K562 (cell line): ENCODE data around the gene CAPZB. TPM values are rescaled to one million over a fixed set of nuclear protein-coding genes. Genes with fewer than 3 reads are reported as not detected.

Experiments
- ATAC-seq: fragments of 200-7000 bp; cut with Tn5 transposase; 3 replicates; pipeline ENCODE4 v1.9.1; 2020; ENCODE audit warnings: moderate library complexity
- BruUV-seq: library from RNA; stranded (reverse); fragments of 400-500 nt; replicated peaks from 2 replicates; lab custom pipeline; 2021; lab: Mats Ljungman, UMichigan
- CTCF ChIA-PET: fragments of 300-600 bp; formaldehyde crosslinking; extraction: SDS; loops from one replicate; lab custom pipeline; 2021; ENCODE audit warnings: low intra/inter-chr PET ratio; lab: Yijun Ruan, JAX
- POLR2A ChIA-PET: fragments of 300-600, 350-650 bp; sonication (Branson Sonifier 250); formaldehyde crosslinking; extraction: SDS; loops from one replicate; lab custom pipeline; 2021; ENCODE audit warnings: antibody characterized with exemption, inconsistent platforms; lab: Yijun Ruan, JAX
- DNase-seq, 4 experiments: peaks; one replicate each; pipeline versions ENCODE4 v3.0.0 to v3.0.0-alpha.2; 2011 to 2018; ENCODE audit warnings: low spot score in 3 of 4, mixed read lengths in 3 of 4; ENCODE audit errors: extremely low read depth in 1 of 4
- FAIRE-seq: peaks from 2 replicates; lab custom pipeline; 2011; peaks lifted over from hg19 to GRCh38; lab: Jason Lieb, UNC
- H2AFZ ChIP-seq: 2 replicates; pipeline ENCODE4 v1.6.0; 2011; ENCODE audit warnings: low read depth, low read length, control low read depth, inconsistent platforms
- H3K27ac ChIP-seq: fragments of 200-600 bp; 3 replicates; pipeline ENCODE4 v1.8.0; 2011; ENCODE audit warnings: low read depth, mild to moderate bottlenecking, control low read depth, inconsistent platforms, low read length, moderate library complexity, mixed read lengths; ENCODE audit errors: extremely low read depth
- H3K27me3 ChIP-seq, 2 experiments: fragments of 300-600 bp in 1 of 2; 2 replicates in 1 of 2; 3 replicates in 1 of 2; pipeline versions ENCODE4 v1.6.0 to v1.8.0; 2011; ENCODE audit warnings: inconsistent platforms in 2 of 2, low read length in 2 of 2, mild to moderate bottlenecking in 1 of 2, mixed read lengths in 1 of 2, moderate library complexity in 1 of 2; ENCODE audit not compliant: control insufficient read depth in 2 of 2, insufficient read depth in 2 of 2
- H3K36me3 ChIP-seq: fragments of 300-600 bp; 3 replicates; pipeline ENCODE4 v1.8.0; 2011; ENCODE audit warnings: mild to moderate bottlenecking, low read length, inconsistent platforms; ENCODE audit not compliant: control insufficient read depth, insufficient read depth
- H3K4me1 ChIP-seq, 2 experiments: fragments of 200-600 bp in 1 of 2; replicated peaks in 1 of 2; 2 replicates in 1 of 2; 3 replicates in 1 of 2; pipeline versions ENCODE4 v1.5.1 to v1.8.0; 2011; ENCODE audit warnings: inconsistent platforms in 2 of 2, low read length in 2 of 2, mild to moderate bottlenecking in 1 of 2, mixed read lengths in 1 of 2, moderate library complexity in 1 of 2; ENCODE audit not compliant: control insufficient read depth in 2 of 2, insufficient read depth in 2 of 2
- H3K4me2 ChIP-seq: 2 replicates; pipeline ENCODE4 v1.6.1; 2011; ENCODE audit warnings: low read length, control low read depth, inconsistent platforms, mixed read lengths; ENCODE audit not compliant: insufficient read depth
- H3K4me3 ChIP-seq: fragments of 200-600 bp; sonication (generic), shearing (Covaris generic); 2 replicates; pipeline ENCODE4 v1.5.1; 2016; ENCODE audit warnings: control low read depth, inconsistent platforms
- H3K79me2 ChIP-seq: fragments of 200-600 bp; 3 replicates; pipeline ENCODE4 v1.8.0; 2011; ENCODE audit warnings: low read length, inconsistent platforms; ENCODE audit not compliant: control insufficient read depth, insufficient read depth
- H3K9ac ChIP-seq, 2 experiments: 2 replicates each; pipeline versions ENCODE4 v1.6.0 to v1.6.1; 2011; ENCODE audit warnings: low read depth in 2 of 2, low read length in 2 of 2, control low read depth in 1 of 2, inconsistent platforms in 1 of 2, mild to moderate bottlenecking in 1 of 2, mixed read lengths in 1 of 2; ENCODE audit not compliant: insufficient read depth in 1 of 2
- H3K9me1 ChIP-seq: one replicate; pipeline ENCODE4 v1.6.0; 2011; ENCODE audit warnings: inconsistent platforms, mild to moderate bottlenecking, low read length, moderate library complexity; ENCODE audit not compliant: control insufficient read depth, insufficient read depth
- H3K9me3 ChIP-seq: replicated peaks from 2 replicates; pipeline ENCODE4 v1.5.1; 2011; ENCODE audit warnings: low read depth, low read length, inconsistent platforms; ENCODE audit not compliant: control insufficient read depth, insufficient read depth
- H4K20me1 ChIP-seq: replicated peaks from 2 replicates; pipeline ENCODE4 v1.6.1; 2011; ENCODE audit warnings: low read length, inconsistent platforms, mixed read lengths; ENCODE audit not compliant: control insufficient read depth, insufficient read depth
- GABPB1 ChIP-seq: sonication (generic); formaldehyde crosslinking; IDR thresholded peaks from 2 replicates; pipeline ENCODE4 v1.8.0; 2022; ENCODE audit warnings: mild to moderate bottlenecking, missing genetic modification reagents
- NCOA4 ChIP-seq: fragments of 450-650 bp; IDR thresholded peaks from 2 replicates; pipeline ENCODE4 v1.6.1; 2018; ENCODE audit warnings: mild to moderate bottlenecking; ENCODE audit not compliant: partially characterized antibody
- NR2F6 ChIP-seq: fragments of 450-650 bp; formaldehyde crosslinking; IDR thresholded peaks from 2 replicates; pipeline ENCODE4 v1.4.0; 2020; ENCODE audit warnings: mild to moderate bottlenecking
- NR4A1 ChIP-seq, 2 experiments: fragments of 250-450 bp in 1 of 2; fragments of 450-650 bp in 1 of 2; sonication (Bioruptor Pico) in 1 of 2; IDR thresholded peaks; 2 replicates each; pipeline versions ENCODE4 v1.4.0 to v1.6.1; 2016 to 2020; ENCODE audit warnings: mild to moderate bottlenecking in 2 of 2, missing compliant biosample characterization in 1 of 2, missing genetic modification characterization in 1 of 2, moderate library complexity in 1 of 2
- POLR2G ChIP-seq: fragments of 200-400 bp; formaldehyde crosslinking; IDR thresholded peaks from 2 replicates; pipeline ENCODE4 v1.6.1; 2017; ENCODE audit warnings: low read depth, mild to moderate bottlenecking, antibody characterized with exemption, low read length, moderate library complexity
- ZFP30 ChIP-seq: fragments of 250-450 bp; sonication (Bioruptor Pico); IDR thresholded peaks from 2 replicates; pipeline ENCODE4 v1.8.0; 2022; ENCODE audit warnings: moderate library complexity, mild to moderate bottlenecking, inconsistent platforms, borderline replicate concordance
- ZNF586 ChIP-seq: fragments of 450-650 bp; formaldehyde crosslinking; conservative IDR thresholded peaks from 2 replicates; pipeline ENCODE4 v1.4.0; 2020; ENCODE audit warnings: mild to moderate bottlenecking, moderate library complexity
- WGBS: fragments of 100-300 bp; shearing (Covaris generic); methylation state at CpG from one replicate; pipeline ENCODE4 v1.1.6; 2016; ENCODE audit warnings: low coverage, mixed read lengths; ENCODE audit not compliant: insufficient coverage; ENCODE audit errors: missing lambda C conversion rate; 5-methylcytosine and 5-hydroxymethylcytosine counted together
- in situ Hi-C: fragments of 300-500 bp; cut with MboI; formaldehyde crosslinking; loops from 4 replicates; pipeline ENCODE4 v1.15.0; 2018; ENCODE audit warnings: inconsistent platforms, mixed read lengths
- intact Hi-C: fragments of 100-400 bp; cut with micrococcal nuclease; formaldehyde crosslinking; loops from 2 replicates; pipeline ENCODE4 v1.14.2; 2022
- polyA plus RNA-seq, 8 experiments: library from polyadenylated mRNA; depleted of rRNA in 4 of 8; stranded (reverse) in 5 of 8; unstranded in 3 of 8; fragments of >200 nt; fragmentation: Nextera tagmentation in 2 of 8; fragmentation: Illumina TruSeq in 1 of 8; extraction: Ambion mirVana in 2 of 8; extraction: Trizol in 1 of 8; gene quantifications; 2 replicates each; pipeline versions ENCODE4 v1.2.1 to v1.2.3, GENCODE V29; 2011 to 2014; ENCODE audit warnings: inconsistent platforms in 1 of 8, missing spikeins in 1 of 8
- total RNA-seq, 7 experiments: library from RNA; depleted of rRNA in 6 of 7; stranded (reverse); fragments of >200 nt in 6 of 7; fragmentation: Illumina TruSeq in 2 of 7; extraction: Trizol in 2 of 7; gene quantifications; 2 replicates each; pipeline versions ENCODE4 v1.2.1 to v1.2.3, GENCODE V29; 2011 to 2021; ENCODE audit warnings: low replicate concordance in 1 of 7
- TF ChIP-seq, protein P1 (sequence below): sonication (generic); formaldehyde crosslinking; IDR thresholded peaks from 2 replicates; pipeline ENCODE4 v1.8.0; 2023; ENCODE audit warnings: mild to moderate bottlenecking, missing genetic modification reagents
- TF ChIP-seq, protein P2 (sequence below), 2 experiments: fragments of 200-800 bp in 1 of 2; sonication (Bioruptor generic) in 1 of 2; sonication (generic) in 1 of 2; formaldehyde crosslinking in 1 of 2; IDR thresholded peaks in 1 of 2; conservative IDR thresholded peaks in 1 of 2; 2 replicates each; pipeline versions ENCODE4 v1.5.0 to v1.6.1; 2016 to 2020; ENCODE audit warnings: missing compliant biosample characterization in 1 of 2, missing genetic modification characterization in 1 of 2, missing genetic modification reagents in 1 of 2

Gene CAPZB
- total and polyA plus RNA-seq, 9 of the 15 experiments (the other 6 are each of a cell fraction or from before 2014, with no cell fraction given) = 57.6 to 297 (median 125) TPM

DNA sequence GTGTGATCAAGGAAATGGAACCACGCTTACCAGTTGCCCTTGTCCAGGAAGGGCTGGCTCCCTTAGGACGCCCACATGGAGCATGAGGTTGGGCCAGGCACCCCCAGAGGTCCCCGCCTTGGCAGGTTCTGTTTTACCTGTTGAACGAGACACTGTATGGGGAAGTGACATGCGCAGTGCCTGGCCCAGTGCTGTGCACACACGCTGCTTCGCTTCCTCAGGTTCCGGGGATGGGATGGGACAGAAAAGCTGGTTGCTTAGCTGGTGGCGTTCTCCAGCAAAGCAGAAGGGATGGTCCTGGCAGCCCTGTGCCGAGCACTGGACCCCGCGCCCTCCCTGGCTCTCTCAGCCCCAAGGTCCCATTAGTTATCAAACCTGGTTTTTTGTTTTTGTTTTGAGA, 152.5 kb downstream of the CAPZB start:
- H3K4me2 ChIP-seq = no peak overlapping the region
- ATAC-seq (no peak), FAIRE-seq (no peak), DNase-seq (no peak)
- peaks cover 8% of the 10 kb centered on the region; the same call in 1 of the 2 replicates for H4K20me1 ChIP-seq
- no peak overlapping the region for H2AFZ ChIP-seq
- no peak overlapping the region for H3K27ac ChIP-seq
- H3K27me3 ChIP-seq = no peaks in the 10 kb centered on the region
- POLR2A ChIA-PET = interaction anchor here (0.6 kb wide), 1 partner anchor 62 kb away, joined by 3 read pairs; no protein-coding TSS in a partner anchor
- H3K36me3 ChIP-seq = peaks cover 14% of the 10 kb centered on the region; the same call in 2 of the 3 replicates
- CTCF ChIA-PET = no interaction called here
- H3K79me2 ChIP-seq = no peaks in the 10 kb centered on the region
- WGBS = 84% methylated on average over 12 of the region's 12 CpGs
- TF ChIP-seq NR4A1 (CRISPR knock-in tag; IDR thresholded peaks at IDR 0.05) = no peak
- TF ChIP-seq NR4A1 (tag; IDR thresholded peaks at IDR 0.05) = no peak
- TF ChIP-seq ZFP30 = no peak
- TF ChIP-seq GABPB1 (CRISPR knock-in tag) = no peak
- no peak for TF ChIP-seq NCOA4
- no peak for TF ChIP-seq ZNF586 (CRISPR knock-in tag)
- TF ChIP-seq, protein P1, sequence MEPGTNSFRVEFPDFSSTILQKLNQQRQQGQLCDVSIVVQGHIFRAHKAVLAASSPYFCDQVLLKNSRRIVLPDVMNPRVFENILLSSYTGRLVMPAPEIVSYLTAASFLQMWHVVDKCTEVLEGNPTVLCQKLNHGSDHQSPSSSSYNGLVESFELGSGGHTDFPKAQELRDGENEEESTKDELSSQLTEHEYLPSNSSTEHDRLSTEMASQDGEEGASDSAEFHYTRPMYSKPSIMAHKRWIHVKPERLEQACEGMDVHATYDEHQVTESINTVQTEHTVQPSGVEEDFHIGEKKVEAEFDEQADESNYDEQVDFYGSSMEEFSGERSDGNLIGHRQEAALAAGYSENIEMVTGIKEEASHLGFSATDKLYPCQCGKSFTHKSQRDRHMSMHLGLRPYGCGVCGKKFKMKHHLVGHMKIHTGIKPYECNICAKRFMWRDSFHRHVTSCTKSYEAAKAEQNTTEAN (CRISPR knock-in tag) = no peak
- TF ChIP-seq, protein P2, sequence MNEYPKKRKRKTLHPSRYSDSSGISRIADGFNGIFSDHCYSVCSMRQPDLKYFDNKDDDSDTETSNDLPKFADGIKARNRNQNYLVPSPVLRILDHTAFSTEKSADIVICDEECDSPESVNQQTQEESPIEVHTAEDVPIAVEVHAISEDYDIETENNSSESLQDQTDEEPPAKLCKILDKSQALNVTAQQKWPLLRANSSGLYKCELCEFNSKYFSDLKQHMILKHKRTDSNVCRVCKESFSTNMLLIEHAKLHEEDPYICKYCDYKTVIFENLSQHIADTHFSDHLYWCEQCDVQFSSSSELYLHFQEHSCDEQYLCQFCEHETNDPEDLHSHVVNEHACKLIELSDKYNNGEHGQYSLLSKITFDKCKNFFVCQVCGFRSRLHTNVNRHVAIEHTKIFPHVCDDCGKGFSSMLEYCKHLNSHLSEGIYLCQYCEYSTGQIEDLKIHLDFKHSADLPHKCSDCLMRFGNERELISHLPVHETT (CRISPR knock-in tag; conservative IDR thresholded peaks at IDR 0.05 in 1 of 2, IDR thresholded peaks at IDR 0.05 in 1 of 2) = no peak
- peak; percentile 22; the same call in 1 of the 2 replicates for TF ChIP-seq POLR2G
- no peak for TF ChIP-seq NR2F6 (CRISPR knock-in tag)
- H3K9ac ChIP-seq = peak overlapping the region in 1 of 2 experiments; percentile 65; a peak in 2 of 4 replicates
- no peak overlapping the region for H3K4me3 ChIP-seq
- H3K9me3 ChIP-seq = no peaks in the 10 kb centered on the region
- intact Hi-C loops (no loop called here), in situ Hi-C loops (no loop called here)
- no TSS peak for BruUV-seq
- no peaks in the 10 kb centered on the region for H3K9me1 ChIP-seq
- H3K4me1 ChIP-seq = peaks cover 0 to 15% of the 10 kb centered on the region in 2 experiments; a peak in 1 of 5 replicates
